ENCODE results near the gene C6orf141. TPM values are rescaled to one million over a fixed set of nuclear protein-coding genes. Genes with fewer than 3 reads are reported as not detected.

The C6orf141 gene
- total and polyA plus RNA-seq, 2 of the 13 experiments (the other 11 are each of a cell fraction or from before 2014, with no cell fraction given) = 0.07 TPM; not detected in 1

Other genes starting within 250 kb of the C6orf141 start
- 15.8 and 20.5 TPM in 2 replicates for gene MMUT, start 87.4 kb upstream of the C6orf141 start, total RNA-seq (2016; rRNA removed; fragmentation: Illumina TruSeq; extraction: Trizol)
- gene MMUT, start 87.4 kb upstream of the C6orf141 start, polyA plus RNA-seq (2011; rRNA removed) = 14.6 and 16.1 TPM in 2 replicates
- gene CENPQ, start 87.3 kb upstream of the C6orf141 start, total RNA-seq (2016; rRNA removed; fragmentation: Illumina TruSeq; extraction: Trizol) = 20.1 and 29.4 TPM in 2 replicates
- gene CENPQ, start 87.3 kb upstream of the C6orf141 start, polyA plus RNA-seq (2011; rRNA removed) = 5.5 and 9.1 TPM in 2 replicates
- not detected in 2 replicates for gene GLYATL3, start 50.7 kb upstream of the C6orf141 start, total RNA-seq (2016; rRNA removed; fragmentation: Illumina TruSeq; extraction: Trizol)
- gene GLYATL3, start 50.7 kb upstream of the C6orf141 start, polyA plus RNA-seq (2011; rRNA removed) = 0.05 TPM in 1 of 2 replicates, not detected in the other
- not detected in 2 replicates for gene RHAG, start 86.2 kb downstream of the C6orf141 start, total RNA-seq (2016; rRNA removed; fragmentation: Illumina TruSeq; extraction: Trizol)
- gene RHAG, start 86.2 kb downstream of the C6orf141 start, polyA plus RNA-seq (2011; rRNA removed) = not detected in 2 replicates
- not detected in 2 replicates for gene CRISP2, start 162.9 kb downstream of the C6orf141 start, total RNA-seq (2016; rRNA removed; fragmentation: Illumina TruSeq; extraction: Trizol)
- gene CRISP2, start 162.9 kb downstream of the C6orf141 start, polyA plus RNA-seq (2011; rRNA removed) = not detected in 2 replicates
- not detected in 2 replicates for gene CRISP3, start 193.7 kb downstream of the C6orf141 start, total RNA-seq (2016; rRNA removed; fragmentation: Illumina TruSeq; extraction: Trizol)
- not detected in 2 replicates for gene CRISP3, start 193.7 kb downstream of the C6orf141 start, polyA plus RNA-seq (2011; rRNA removed)
- not detected in 2 replicates for gene PGK2, start 236.6 kb downstream of the C6orf141 start, total RNA-seq (2016; rRNA removed; fragmentation: Illumina TruSeq; extraction: Trizol)
- not detected in 2 replicates for gene PGK2, start 236.6 kb downstream of the C6orf141 start, polyA plus RNA-seq (2011; rRNA removed)

All from HepG2 (cell line).